OCI-LY1 (cell line): Measurements from ENCODE around the gene RGS2.

Source experiments
- H2AFZ ChIP-seq: fragments of 200-600 bp; sonication (generic), shearing (Covaris generic); 2 replicates; pipeline ENCODE4 v1.6.0; 2014; ENCODE audit warnings: antibody characterized with exemption, mild to moderate bottlenecking, low read length
- H3F3A ChIP-seq: fragments of 200-600 bp; sonication (generic), shearing (Covaris generic); 2 replicates; pipeline ENCODE4 v1.6.0; 2014; ENCODE audit warnings: mild to moderate bottlenecking, antibody characterized with exemption, low read length, moderate library complexity; ENCODE audit not compliant: insufficient read depth
- H3K27ac ChIP-seq: fragments of 200-600 bp; sonication (generic); 2 replicates; pipeline ENCODE4 v1.5.1; 2014; ENCODE audit warnings: low read length, mixed run types, mild to moderate bottlenecking, low read depth; ENCODE audit not compliant: poor library complexity, severe bottlenecking
- H3K27me3 ChIP-seq: fragments of 200-600 bp; sonication (generic); 2 replicates; pipeline ENCODE4 v1.6.0; 2014; ENCODE audit warnings: antibody characterized with exemption, mild to moderate bottlenecking, low read length, moderate library complexity; ENCODE audit not compliant: insufficient read depth
- H3K36me3 ChIP-seq: fragments of 200-600 bp; sonication (generic); 2 replicates; pipeline ENCODE4 v1.6.1; 2014; ENCODE audit warnings: mild to moderate bottlenecking, antibody characterized with exemption, low read length, moderate library complexity, mixed read lengths; ENCODE audit not compliant: insufficient read depth
- H3K4me1 ChIP-seq: fragments of 200-600 bp; sonication (generic); 2 replicates; pipeline ENCODE4 v1.5.1; 2014; ENCODE audit warnings: mild to moderate bottlenecking, low read length, moderate library complexity; ENCODE audit not compliant: insufficient read depth, severe bottlenecking
- H3K4me2 ChIP-seq: fragments of 200-600 bp; sonication (generic), shearing (Covaris generic); 2 replicates; pipeline ENCODE4 v1.6.1; 2014; ENCODE audit warnings: low read length
- H3K4me3 ChIP-seq: fragments of 200-600 bp; sonication (generic); 2 replicates; pipeline ENCODE4 v1.5.1; 2014; ENCODE audit warnings: low read length, low read depth, mild to moderate bottlenecking, mixed read lengths; ENCODE audit not compliant: poor library complexity, severe bottlenecking
- H3K79me2 ChIP-seq: fragments of 200-600 bp; shearing (Covaris generic); 2 replicates; pipeline ENCODE4 v1.6.1; 2016; ENCODE audit warnings: mixed run types, low read length, mixed read lengths; ENCODE audit not compliant: insufficient read depth
- H3K9ac ChIP-seq: fragments of 200-600 bp; sonication (generic), shearing (Covaris generic); 2 replicates; pipeline ENCODE4 v1.6.1; 2014; ENCODE audit warnings: mild to moderate bottlenecking, low read length, mixed read lengths
- H3K9me2 ChIP-seq: fragments of 200-600 bp; sonication (generic), shearing (Covaris generic); 2 replicates; pipeline ENCODE4 v1.6.1; 2014; ENCODE audit warnings: low read depth, mild to moderate bottlenecking, low read length, mixed read lengths
- H3K9me3 ChIP-seq: fragments of 200-600 bp; shearing (Covaris generic); 2 replicates; pipeline ENCODE4 v1.6.1; 2014; ENCODE audit warnings: low read length, mixed read lengths
- H4K20me1 ChIP-seq: fragments of 200-600 bp; sonication (generic), shearing (Covaris generic); 2 replicates; pipeline ENCODE4 v1.6.0; 2016; ENCODE audit warnings: mild to moderate bottlenecking, low read length; ENCODE audit not compliant: insufficient read depth
- CTCF ChIP-seq: fragments of 200-600 bp; sonication (generic), shearing (Covaris generic); IDR thresholded peaks from 2 replicates; pipeline ENCODE4 v1.5.1; 2017; ENCODE audit warnings: mild to moderate bottlenecking, antibody characterized with exemption, low read length, moderate library complexity, mixed read lengths
- EZH2 ChIP-seq: fragments of 200-600 bp; sonication (generic), shearing (Covaris generic); IDR thresholded peaks from 2 replicates; pipeline ENCODE4 v1.8.0; 2017; ENCODE audit warnings: borderline replicate concordance, mixed run types, mild to moderate bottlenecking, antibody characterized with exemption, low read length, moderate library complexity, mixed read lengths

The RGS2 gene

GRCh38 chr1:192811594-192812239 lies 2.9 kb downstream of the RGS2 start:
- Histone ChIP-seq H3K9me3 (no peaks in the 10 kb centered on the region), H3K4me2 (no peak overlapping the region), H3K27ac (no peak overlapping the region), H3K9me2 (no peaks in the 10 kb centered on the region), H3K36me3 (peaks cover 17% of the 10 kb centered on the region; the same call in 1 of the 2 replicates), H4K20me1 (no peaks in the 10 kb centered on the region), H3K4me1 (peaks cover 36% of the 10 kb centered on the region), H2AFZ (no peak overlapping the region), H3K9ac (no peak overlapping the region), H3K4me3 (no peak overlapping the region), H3K27me3 (no peaks in the 10 kb centered on the region), H3K79me2 (peaks cover 5% of the 10 kb centered on the region; the same call in 1 of the 2 replicates), H3F3A (no peaks in the 10 kb centered on the region)
- TF ChIP-seq EZH2 (no peak), CTCF (no peak)

- Histone ChIP-seq H3K36me3 (peaks cover 17% of the 10 kb centered on the region; the same call in 1 of the 2 replicates), H3K4me2 (no peak overlapping the region), H3F3A (no peaks in the 10 kb centered on the region), H3K79me2 (peaks cover 5% of the 10 kb centered on the region; the same call in 1 of the 2 replicates), H3K4me1 (peaks cover 27% of the 10 kb centered on the region), H4K20me1 (no peaks in the 10 kb centered on the region), H2AFZ (no peak overlapping the region), H3K9ac (no peak overlapping the region), H3K27me3 (no peaks in the 10 kb centered on the region), H3K9me2 (no peaks in the 10 kb centered on the region), H3K27ac (no peak overlapping the region), H3K9me3 (no peaks in the 10 kb centered on the region), H3K4me3 (no peak overlapping the region)
- TF ChIP-seq EZH2 = no peak
- TF ChIP-seq CTCF = no peak
Measured at GRCh38 chr1:192812420-192813209, 3.8 kb downstream of the RGS2 start.

GRCh38 chr1:192814805-192815204 lies 6.0 kb downstream of the RGS2 start:
- Histone ChIP-seq H3F3A (no peaks in the 10 kb centered on the region), H3K79me2 (no peaks in the 10 kb centered on the region; the same call in 1 of the 2 replicates), H3K4me2 (no peak overlapping the region), H2AFZ (no peak overlapping the region), H3K9ac (no peak overlapping the region), H3K27ac (no peak overlapping the region), H3K9me2 (no peaks in the 10 kb centered on the region), H3K4me1 (peaks cover 14% of the 10 kb centered on the region), H3K27me3 (no peaks in the 10 kb centered on the region), H3K36me3 (peaks cover 17% of the 10 kb centered on the region; the same call in 1 of the 2 replicates), H3K4me3 (no peak overlapping the region), H4K20me1 (no peaks in the 10 kb centered on the region), H3K9me3 (no peaks in the 10 kb centered on the region)
- no peak for TF ChIP-seq CTCF
- no peak for TF ChIP-seq EZH2
